Endodermal cell (in vitro differentiated cells): Measurements from ENCODE around the gene HMGCLL1. TPM values are rescaled to one million over a fixed set of nuclear protein-coding genes. Genes with fewer than 3 reads are reported as not detected.

Experiments
- DNase-seq: peaks from one replicate; pipeline ENCODE4 v3.0.0-alpha.2; 2017
- H3K27ac ChIP-seq: 2 replicates; pipeline ENCODE4 v1.5.1; 2013; ENCODE audit warnings: mild to moderate bottlenecking, low read depth, low read length, moderate library complexity
- H3K27me3 ChIP-seq: 2 replicates; pipeline ENCODE4 v1.6.1; 2013; ENCODE audit warnings: mild to moderate bottlenecking, low read length, moderate library complexity; ENCODE audit not compliant: insufficient read depth, control insufficient read depth, poor library complexity, severe bottlenecking
- H3K36me3 ChIP-seq: 2 replicates; pipeline ENCODE4 v1.7.0; 2013; ENCODE audit warnings: mild to moderate bottlenecking, low read length, moderate library complexity; ENCODE audit not compliant: control insufficient read depth, insufficient read depth
- H3K4me1 ChIP-seq: one replicate; pipeline ENCODE4 v1.7.0; 2013; ENCODE audit warnings: low read length; ENCODE audit not compliant: control insufficient read depth, insufficient read depth
- H3K4me3 ChIP-seq: 2 replicates; pipeline ENCODE4 v1.5.1; 2013; ENCODE audit warnings: mild to moderate bottlenecking, low read length, moderate library complexity
- H3K9ac ChIP-seq: 2 replicates; pipeline ENCODE4 v1.6.1; 2013; ENCODE audit warnings: mild to moderate bottlenecking, low read length, moderate library complexity; ENCODE audit not compliant: poor library complexity, severe bottlenecking; ENCODE audit errors: extremely low read depth
- H3K9me3 ChIP-seq: 2 replicates; pipeline ENCODE4 v1.6.1; 2013; ENCODE audit warnings: mild to moderate bottlenecking, low read length, moderate library complexity; ENCODE audit not compliant: control insufficient read depth
- H3K27ac Mint-ChIP-seq: 2 replicates; pipeline ENCODE4 v1.8.0; 2020; ENCODE audit warnings: mixed read lengths
- H3K27me3 Mint-ChIP-seq: 2 replicates; pipeline ENCODE4 v1.8.0; 2021; ENCODE audit warnings: mild to moderate bottlenecking, mixed read lengths; ENCODE audit not compliant: insufficient read depth
- H3K36me3 Mint-ChIP-seq: 2 replicates; pipeline ENCODE4 v1.8.0; 2020; ENCODE audit warnings: low read depth, mixed read lengths
- H3K4me1 Mint-ChIP-seq: 2 replicates; pipeline ENCODE4 v1.8.0; 2020; ENCODE audit warnings: mixed read lengths
- H3K4me3 Mint-ChIP-seq: 2 replicates; pipeline ENCODE4 v1.8.0; 2020; ENCODE audit warnings: mild to moderate bottlenecking, moderate library complexity, mixed read lengths
- H3K9me3 Mint-ChIP-seq: 2 replicates; pipeline ENCODE4 v1.8.0; 2020; ENCODE audit warnings: mild to moderate bottlenecking, mixed read lengths
- WGBS, 2 experiments: methylation state at CpG; one replicate each; pipeline versions ENCODE4 v1.1.5 to v1.1.7; 2013; ENCODE audit warnings: missing lambda C conversion rate in 2 of 2, mixed read lengths in 1 of 2; ENCODE audit not compliant: insufficient coverage in 1 of 2, insufficient read length in 1 of 2; 5-methylcytosine and 5-hydroxymethylcytosine counted together
- total RNA-seq, 2 donors: library from RNA; stranded (reverse); fragmentation: NEBNext Ultra II Directional in 1 of 2; extraction: Animal tissue kit (Norgen Biotek cat#: 25700) in 1 of 2; gene quantifications; 2 replicates in 1 of 2; 3 replicates in 1 of 2; pipeline ENCODE4 v1.2.1, GENCODE V29; 2021
- TF ChIP-seq, protein P1 (sequence below): fragments of 200-600 bp; sonication (generic); conservative IDR thresholded peaks from 2 replicates; pipeline ENCODE4 v1.5.0; 2021; ENCODE audit warnings: antibody characterized with exemption, mild to moderate bottlenecking

HMGCLL1 gene
- total RNA-seq, 2 donors from 2014 or later, result 0.20 to 0.60 TPM

DNA sequence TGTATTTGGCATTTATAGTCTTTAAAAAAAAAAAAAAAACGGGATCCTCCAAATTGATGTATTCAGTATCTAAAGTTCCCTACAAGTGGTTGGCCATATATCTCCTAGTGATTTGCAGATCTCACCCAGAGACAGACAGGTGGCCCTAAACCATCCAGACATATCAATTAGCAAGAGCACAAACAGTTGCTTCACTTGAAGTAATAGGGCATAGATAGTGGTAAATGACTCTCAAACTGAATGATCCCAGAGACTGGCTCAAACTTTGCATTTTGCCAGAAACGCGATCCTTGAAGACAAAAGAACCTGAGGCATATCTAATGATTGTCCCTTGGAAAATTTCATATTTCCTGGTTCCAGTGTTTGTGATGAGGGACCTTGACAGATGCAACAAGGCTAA, 54.6 kb downstream of the HMGCLL1 start:
- Mint-ChIP-seq H3K27me3 (no peaks in the 10 kb centered on the region), H3K36me3 (no peaks in the 10 kb centered on the region)
- WGBS, 2 experiments, result 94 to 100% methylated on average over 2 of the region's 3 CpGs

GRCh38 chr6:55518529-55519060, 60.4 kb downstream of the HMGCLL1 start:
- Mint-ChIP-seq H3K27me3 (no peaks in the 10 kb centered on the region), H3K4me3 (no peak overlapping the region), H3K4me1 (peaks cover 21% of the 10 kb centered on the region), H3K27ac (no peak overlapping the region), H3K36me3 (no peaks in the 10 kb centered on the region), H3K9me3 (no peaks in the 10 kb centered on the region)
- Histone ChIP-seq H3K36me3 (no peaks in the 10 kb centered on the region), H3K9me3 (no peaks in the 10 kb centered on the region), H3K27ac (no peak overlapping the region), H3K9ac (no peak overlapping the region), H3K4me1 (peaks cover 2% of the 10 kb centered on the region), H3K4me3 (no peak overlapping the region), H3K27me3 (no peaks in the 10 kb centered on the region)
- no peak for DNase-seq
- TF ChIP-seq, protein P1, sequence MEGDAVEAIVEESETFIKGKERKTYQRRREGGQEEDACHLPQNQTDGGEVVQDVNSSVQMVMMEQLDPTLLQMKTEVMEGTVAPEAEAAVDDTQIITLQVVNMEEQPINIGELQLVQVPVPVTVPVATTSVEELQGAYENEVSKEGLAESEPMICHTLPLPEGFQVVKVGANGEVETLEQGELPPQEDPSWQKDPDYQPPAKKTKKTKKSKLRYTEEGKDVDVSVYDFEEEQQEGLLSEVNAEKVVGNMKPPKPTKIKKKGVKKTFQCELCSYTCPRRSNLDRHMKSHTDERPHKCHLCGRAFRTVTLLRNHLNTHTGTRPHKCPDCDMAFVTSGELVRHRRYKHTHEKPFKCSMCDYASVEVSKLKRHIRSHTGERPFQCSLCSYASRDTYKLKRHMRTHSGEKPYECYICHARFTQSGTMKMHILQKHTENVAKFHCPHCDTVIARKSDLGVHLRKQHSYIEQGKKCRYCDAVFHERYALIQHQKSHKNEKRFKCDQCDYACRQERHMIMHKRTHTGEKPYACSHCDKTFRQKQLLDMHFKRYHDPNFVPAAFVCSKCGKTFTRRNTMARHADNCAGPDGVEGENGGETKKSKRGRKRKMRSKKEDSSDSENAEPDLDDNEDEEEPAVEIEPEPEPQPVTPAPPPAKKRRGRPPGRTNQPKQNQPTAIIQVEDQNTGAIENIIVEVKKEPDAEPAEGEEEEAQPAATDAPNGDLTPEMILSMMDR, result no peak
- WGBS, 2 experiments, result 97 to 98% methylated on average over 4 of the region's 4 CpGs

More for the DNA sequence above, 54.6 kb downstream of the HMGCLL1 start:
- no peaks in the 10 kb centered on the region for H3K27me3 ChIP-seq
- Mint-ChIP-seq H3K27ac (no peak overlapping the region), H3K4me3 (no peak overlapping the region), H3K4me1 (peaks cover 19% of the 10 kb centered on the region), H3K9me3 (no peaks in the 10 kb centered on the region)
- TF ChIP-seq, protein P1, result no peak
- peaks cover 4% of the 10 kb centered on the region for H3K4me1 ChIP-seq
- H3K36me3 ChIP-seq, result no peaks in the 10 kb centered on the region
- no peak overlapping the region for H3K9ac ChIP-seq
- no peak for DNase-seq
- H3K27ac ChIP-seq, result no peak overlapping the region
- no peaks in the 10 kb centered on the region for H3K9me3 ChIP-seq
- no peak overlapping the region for H3K4me3 ChIP-seq

DNA sequence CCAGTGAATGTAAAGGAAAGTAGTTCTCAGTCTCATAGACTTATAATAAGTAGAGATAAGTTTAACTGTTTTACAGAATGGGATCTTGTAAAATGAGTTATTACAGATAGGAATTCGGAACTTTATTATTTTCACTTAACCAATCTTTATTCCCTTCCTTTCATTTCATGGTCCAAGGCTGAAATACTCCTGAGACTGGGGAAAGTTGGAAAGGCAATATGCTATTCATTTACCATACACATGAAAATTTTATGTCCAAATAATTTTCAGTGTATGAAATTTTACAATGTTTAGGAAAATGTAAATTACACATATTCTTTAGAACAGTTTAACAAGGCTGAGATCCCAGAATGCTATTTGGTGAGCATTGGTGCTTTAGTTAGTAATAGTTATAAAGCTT, 62.3 kb downstream of the HMGCLL1 start:
- no peak for DNase-seq
- Mint-ChIP-seq H3K4me1 (peaks cover 8% of the 10 kb centered on the region), H3K27ac (no peak overlapping the region), H3K27me3 (no peaks in the 10 kb centered on the region), H3K36me3 (no peaks in the 10 kb centered on the region), H3K9me3 (no peaks in the 10 kb centered on the region), H3K4me3 (no peak overlapping the region)
- Histone ChIP-seq H3K9ac (no peak overlapping the region), H3K27ac (no peak overlapping the region), H3K27me3 (no peaks in the 10 kb centered on the region), H3K4me1 (peaks cover 2% of the 10 kb centered on the region), H3K36me3 (no peaks in the 10 kb centered on the region), H3K4me3 (no peak overlapping the region), H3K9me3 (no peaks in the 10 kb centered on the region)
- no CpG with 5 or more reads among the region's 1 CpG for WGBS, 2 experiments
- TF ChIP-seq, protein P1, result no peak
